Astrocyte (in vitro differentiated cells and primary cell): ENCODE data around the gene NPW. TPM values are rescaled to one million over a fixed set of nuclear protein-coding genes. Genes with fewer than 3 reads are reported as not detected.

ENCODE experiments used
- DNase-seq: peaks from one replicate; pipeline ENCODE4 v3.0.0-alpha.2; 2010; ENCODE audit warnings: low read depth
- FAIRE-seq: peaks from 2 replicates; lab custom pipeline; 2011; peaks lifted over from hg19 to GRCh38; lab: Jason Lieb, UNC
- H2AFZ ChIP-seq: 2 replicates; pipeline ENCODE4 v1.6.0; 2012; ENCODE audit warnings: low read depth, low read length, inconsistent platforms
- H3K27ac ChIP-seq: 2 replicates; pipeline ENCODE4 v1.5.1; 2011; ENCODE audit warnings: low read depth, low read length, inconsistent platforms
- H3K27me3 ChIP-seq: 2 replicates; pipeline ENCODE4 v1.6.0; 2011; ENCODE audit warnings: low read length, inconsistent platforms; ENCODE audit not compliant: insufficient read depth
- H3K36me3 ChIP-seq: 2 replicates; pipeline ENCODE4 v1.5.1; 2011; ENCODE audit warnings: low read length, inconsistent platforms; ENCODE audit not compliant: insufficient read depth
- H3K4me1 ChIP-seq: 2 replicates; pipeline ENCODE4 v1.5.1; 2011; ENCODE audit warnings: low read length, inconsistent platforms; ENCODE audit not compliant: insufficient read depth
- H3K4me2 ChIP-seq: 2 replicates; pipeline ENCODE4 v1.6.0; 2012; ENCODE audit warnings: low read length, inconsistent platforms
- H3K4me3 ChIP-seq: 2 replicates; pipeline ENCODE4 v1.5.1; 2011; ENCODE audit warnings: low read depth, mild to moderate bottlenecking, low read length, inconsistent platforms; ENCODE audit not compliant: insufficient read depth
- H3K79me2 ChIP-seq: 2 replicates; pipeline ENCODE4 v1.6.0; 2012; ENCODE audit warnings: mild to moderate bottlenecking, low read length, inconsistent platforms; ENCODE audit not compliant: insufficient read depth
- H3K9ac ChIP-seq: 2 replicates; pipeline ENCODE4 v1.6.0; 2012; ENCODE audit warnings: mild to moderate bottlenecking, low read length, inconsistent platforms
- H3K9me3 ChIP-seq: 2 replicates; pipeline ENCODE4 v1.5.1; 2012; ENCODE audit warnings: low read depth, mild to moderate bottlenecking, low read length, inconsistent platforms; ENCODE audit not compliant: insufficient read depth
- H4K20me1 ChIP-seq: 2 replicates; pipeline ENCODE4 v1.6.0; 2012; ENCODE audit warnings: low read length, inconsistent platforms; ENCODE audit not compliant: insufficient read depth
- H3K27ac Mint-ChIP-seq: one replicate; pipeline ENCODE4 v1.8.0; 2021; ENCODE audit warnings: mild to moderate bottlenecking, mixed read lengths; ENCODE audit not compliant: unreplicated experiment
- H3K27me3 Mint-ChIP-seq: one replicate; pipeline ENCODE4 v1.8.0; 2021; ENCODE audit warnings: low read depth, mixed read lengths; ENCODE audit not compliant: unreplicated experiment
- H3K36me3 Mint-ChIP-seq: one replicate; pipeline ENCODE4 v1.8.0; 2021; ENCODE audit warnings: low read depth, mixed read lengths; ENCODE audit not compliant: unreplicated experiment
- H3K4me1 Mint-ChIP-seq: one replicate; pipeline ENCODE4 v1.8.0; 2021; ENCODE audit warnings: low read depth, mixed read lengths; ENCODE audit not compliant: unreplicated experiment
- H3K4me3 Mint-ChIP-seq: one replicate; pipeline ENCODE4 v1.8.0; 2021; ENCODE audit warnings: mild to moderate bottlenecking, moderate library complexity, mixed read lengths; ENCODE audit not compliant: unreplicated experiment
- H3K9me3 Mint-ChIP-seq: one replicate; pipeline ENCODE4 v1.8.0; 2021; ENCODE audit warnings: mild to moderate bottlenecking, mixed read lengths; ENCODE audit not compliant: unreplicated experiment
- CTCF ChIP-seq: IDR thresholded peaks from 2 replicates; pipeline ENCODE4 v1.5.1; 2011; ENCODE audit warnings: low read depth, mild to moderate bottlenecking, inconsistent platforms, low read length, moderate library complexity; ENCODE audit not compliant: insufficient read depth
- EZH2 ChIP-seq: IDR thresholded peaks from 2 replicates; pipeline ENCODE4 v1.6.1; 2012; ENCODE audit warnings: mild to moderate bottlenecking, low read length, inconsistent platforms; ENCODE audit not compliant: insufficient read depth
- total RNA-seq: library from RNA; stranded (reverse); gene quantifications from 2 replicates; pipeline ENCODE4 v1.2.1, GENCODE V29; 2021

NPW gene
- total RNA-seq, 1 donor from 2014 or later, result 2.1 TPM

- H3K27me3 ChIP-seq, result no peaks in the 10 kb centered on the region
- DNase-seq (no peak), FAIRE-seq (no peak)
- Mint-ChIP-seq H3K27ac (no peak overlapping the region), H3K4me1 (peaks cover 2% of the 10 kb centered on the region), H3K4me3 (no peak overlapping the region), H3K36me3 (no peaks in the 10 kb centered on the region), H3K9me3 (no peaks in the 10 kb centered on the region), H3K27me3 (no peaks in the 10 kb centered on the region)
- H3K79me2 ChIP-seq, result peaks cover 25% of the 10 kb centered on the region
- H4K20me1 ChIP-seq, result peaks cover 3% of the 10 kb centered on the region
- H3K36me3 ChIP-seq, result no peaks in the 10 kb centered on the region
- H3K4me3 ChIP-seq, result no peak overlapping the region
- peak overlapping the region; percentile 47 for H3K27ac ChIP-seq
- H3K9ac ChIP-seq, result peak overlapping the region; percentile 56
- no peak overlapping the region for H2AFZ ChIP-seq
- H3K4me2 ChIP-seq, result peak overlapping the region; percentile 34
- TF ChIP-seq CTCF (no peak), EZH2 (no peak)
- H3K9me3 ChIP-seq, result no peaks in the 10 kb centered on the region
- H3K4me1 ChIP-seq, result peaks cover 55% of the 10 kb centered on the region
Measured at GRCh38 chr16:2040041-2040786, 20.6 kb downstream of the NPW start.

- no peaks in the 10 kb centered on the region for H3K9me3 Mint-ChIP-seq
- FAIRE-seq (no peak), DNase-seq (peak; percentile 61)
- Histone ChIP-seq H3K4me2 (peak overlapping the region; percentile 31), H3K4me1 (peaks cover 48% of the 10 kb centered on the region), H2AFZ (no peak overlapping the region), H3K36me3 (no peaks in the 10 kb centered on the region), H3K27ac (peak overlapping the region; percentile 47), H3K9ac (peak overlapping the region; percentile 14), H3K79me2 (peaks cover 20% of the 10 kb centered on the region), H3K4me3 (no peak overlapping the region), H3K9me3 (no peaks in the 10 kb centered on the region), H4K20me1 (peaks cover 3% of the 10 kb centered on the region), H3K27me3 (no peaks in the 10 kb centered on the region)
- H3K36me3 Mint-ChIP-seq, result no peaks in the 10 kb centered on the region
- peaks cover 2% of the 10 kb centered on the region for H3K4me1 Mint-ChIP-seq
- H3K27ac Mint-ChIP-seq, result no peak overlapping the region
- no peak for TF ChIP-seq EZH2
- no peak for TF ChIP-seq CTCF
- H3K27me3 Mint-ChIP-seq, result no peaks in the 10 kb centered on the region
- no peak overlapping the region for H3K4me3 Mint-ChIP-seq
Measured at GRCh38 chr16:2040787-2041522, 21.4 kb downstream of the NPW start.
